ENCODE data around the gene RALGPS1. TPM values are rescaled to one million over a fixed set of nuclear protein-coding genes. Genes with fewer than 3 reads are reported as not detected.

RALGPS1 gene
- total RNA-seq, 2 donors from 2014 or later = 15.3 to 79.4 TPM

DNA sequence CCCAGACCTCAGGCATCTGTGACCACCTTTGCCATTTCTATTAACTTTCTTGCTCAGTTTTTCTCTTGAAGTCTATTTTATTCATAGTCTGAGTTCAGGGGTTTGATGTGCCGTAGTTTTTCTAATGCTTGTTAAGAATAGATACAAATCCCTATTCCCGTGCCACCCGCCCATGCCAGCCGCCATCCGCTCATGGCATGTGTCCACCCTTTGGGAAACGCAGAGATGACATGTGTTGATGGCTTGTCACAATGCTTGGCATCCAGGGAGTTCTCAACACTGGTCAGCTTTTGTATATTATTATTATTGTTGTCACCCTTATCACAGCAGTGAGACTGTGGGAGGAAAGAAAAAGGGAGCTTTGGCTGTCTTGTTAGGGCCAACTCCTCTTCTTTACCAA is 225.2 kb downstream of the RALGPS1 start:
- DNase-seq = no peak

DNA sequence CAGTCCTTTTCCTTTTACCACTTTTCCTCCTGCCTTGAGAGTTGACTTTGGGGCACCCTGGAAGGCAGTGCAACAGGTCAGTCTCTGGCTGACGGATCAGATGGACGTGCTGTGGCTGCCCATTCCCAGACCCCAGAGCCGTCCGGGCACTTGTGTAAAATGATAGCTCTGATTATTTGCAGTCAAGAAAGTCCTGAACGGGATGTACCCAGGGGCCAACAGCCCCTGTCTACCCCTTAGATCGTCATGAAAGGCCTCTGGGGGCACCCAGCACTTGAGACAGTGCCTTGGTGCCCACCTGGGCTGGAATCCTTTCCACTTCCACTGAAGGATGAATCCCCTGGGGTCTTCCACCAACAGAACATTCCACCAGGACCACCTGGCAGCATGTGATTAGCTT is 225.6 kb downstream of the RALGPS1 start:
- no peaks in the 10 kb centered on the region for H3K4me1 ChIP-seq
- no peaks in the 10 kb centered on the region for H3K9me3 ChIP-seq
- WGBS, 2 donors = 88 to 100% methylated on average over 5 to 6 of the region's 6 CpGs
- no peak overlapping the region for H3K27ac ChIP-seq
- DNase-seq (no peak), ATAC-seq (no peak)
- intact Hi-C loops (cut with DNase I) = no loop called here
- H3K27me3 ChIP-seq = no peaks in the 10 kb centered on the region
- no peak for TF ChIP-seq POLR2A (IDR thresholded peaks at IDR 0.05)
- H3K36me3 ChIP-seq (replicated peaks in 1 of 2; ENCODE audit: insufficient read depth in 1 of 2, low read depth in 2 of 2) = no peaks in the 10 kb centered on the region
- no peak overlapping the region for H3K4me3 ChIP-seq

More for the DNA sequence above, 225.2 kb downstream of the RALGPS1 start:
- Histone ChIP-seq H3K4me1 (no peaks in the 10 kb centered on the region), H3K36me3 (replicated peaks in 1 of 2; ENCODE audit: insufficient read depth in 1 of 2, low read depth in 2 of 2) (no peaks in the 10 kb centered on the region), H3K9me3 (no peaks in the 10 kb centered on the region), H3K4me3 (no peak overlapping the region), H3K27ac (no peak overlapping the region), H3K27me3 (no peaks in the 10 kb centered on the region)
- intact Hi-C loops (cut with DNase I) = no loop called here
- TF ChIP-seq POLR2A (IDR thresholded peaks at IDR 0.05) = no peak
- TF ChIP-seq, protein P1, sequence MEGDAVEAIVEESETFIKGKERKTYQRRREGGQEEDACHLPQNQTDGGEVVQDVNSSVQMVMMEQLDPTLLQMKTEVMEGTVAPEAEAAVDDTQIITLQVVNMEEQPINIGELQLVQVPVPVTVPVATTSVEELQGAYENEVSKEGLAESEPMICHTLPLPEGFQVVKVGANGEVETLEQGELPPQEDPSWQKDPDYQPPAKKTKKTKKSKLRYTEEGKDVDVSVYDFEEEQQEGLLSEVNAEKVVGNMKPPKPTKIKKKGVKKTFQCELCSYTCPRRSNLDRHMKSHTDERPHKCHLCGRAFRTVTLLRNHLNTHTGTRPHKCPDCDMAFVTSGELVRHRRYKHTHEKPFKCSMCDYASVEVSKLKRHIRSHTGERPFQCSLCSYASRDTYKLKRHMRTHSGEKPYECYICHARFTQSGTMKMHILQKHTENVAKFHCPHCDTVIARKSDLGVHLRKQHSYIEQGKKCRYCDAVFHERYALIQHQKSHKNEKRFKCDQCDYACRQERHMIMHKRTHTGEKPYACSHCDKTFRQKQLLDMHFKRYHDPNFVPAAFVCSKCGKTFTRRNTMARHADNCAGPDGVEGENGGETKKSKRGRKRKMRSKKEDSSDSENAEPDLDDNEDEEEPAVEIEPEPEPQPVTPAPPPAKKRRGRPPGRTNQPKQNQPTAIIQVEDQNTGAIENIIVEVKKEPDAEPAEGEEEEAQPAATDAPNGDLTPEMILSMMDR (IDR thresholded peaks at IDR 0.05) = no peak
- no peak for ATAC-seq
- WGBS, 2 donors = 79 to 96% methylated on average over 6 of the region's 6 CpGs

DNA sequence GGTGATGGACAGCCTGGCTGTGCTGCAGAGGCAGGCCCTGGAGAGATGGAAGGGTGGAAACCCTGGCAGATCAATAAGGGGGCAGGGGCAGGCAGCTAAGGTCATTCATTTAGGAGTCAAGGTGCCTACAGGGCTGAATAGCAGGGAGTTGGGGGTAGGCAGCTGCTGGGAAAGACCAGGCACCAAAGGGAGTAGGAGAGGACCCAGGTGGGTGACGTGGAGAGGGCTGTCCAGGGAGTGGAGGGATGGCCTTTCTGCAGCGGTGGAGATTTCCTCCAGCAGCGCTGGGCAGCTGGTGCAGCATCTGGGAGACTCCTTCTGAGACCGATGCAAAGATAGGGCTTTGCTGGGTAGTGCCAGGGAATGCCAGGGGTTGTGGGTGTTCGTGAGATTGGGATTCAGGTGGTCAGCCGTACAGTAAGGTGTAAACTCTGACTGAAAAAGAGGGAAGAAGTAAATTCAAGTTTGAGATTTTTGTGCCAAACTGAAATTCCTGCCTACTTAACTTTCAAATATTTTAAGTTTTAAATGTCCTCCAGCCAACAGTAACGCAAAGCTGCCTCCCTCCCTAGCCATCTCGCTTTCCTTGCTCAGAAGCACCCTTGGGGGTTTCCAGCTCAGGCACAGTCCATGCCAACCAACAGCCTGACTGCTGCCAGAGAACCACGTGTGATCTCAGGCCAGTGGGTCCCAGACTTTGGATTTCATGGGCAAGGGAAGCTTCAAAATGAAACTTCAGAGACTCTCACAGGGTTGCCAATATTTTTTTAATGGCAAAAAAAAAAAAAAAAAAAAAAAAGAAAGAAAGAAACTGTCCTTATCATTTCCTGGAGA is 226.5 kb downstream of the RALGPS1 start:
- intact Hi-C loops (cut with DNase I) = no loop called here

DNA sequence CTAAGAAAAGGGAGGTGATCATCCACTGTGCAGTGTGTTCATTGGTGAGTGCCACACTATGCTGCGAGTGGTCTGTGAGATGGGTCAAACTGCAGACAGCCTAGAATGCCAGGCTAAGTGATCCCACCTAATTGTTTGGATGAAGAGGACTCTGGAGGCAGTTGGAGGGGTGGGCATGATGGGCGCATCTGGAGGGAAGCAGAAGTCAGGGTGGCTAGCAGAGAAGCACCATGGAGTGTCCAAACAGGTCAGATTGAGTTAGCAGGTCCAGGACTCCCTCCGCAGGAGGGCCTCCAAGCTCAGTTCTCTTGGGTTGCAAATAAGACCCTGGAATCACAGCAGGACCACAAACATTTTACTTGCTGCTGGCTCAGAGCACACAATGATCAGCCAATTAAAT is 227.7 kb downstream of the RALGPS1 start:
- intact Hi-C loops (cut with DNase I) = no loop called here

More for the DNA sequence above, 226.5 kb downstream of the RALGPS1 start:
- ATAC-seq (no peak), DNase-seq (no peak)
- no peak overlapping the region for H3K27ac ChIP-seq
- 76 to 77% methylated on average over 9 of the region's 9 CpGs for WGBS, 2 donors
- no peaks in the 10 kb centered on the region for H3K9me3 ChIP-seq
- no peak for TF ChIP-seq POLR2A (IDR thresholded peaks at IDR 0.05)
- TF ChIP-seq, protein P1 (IDR thresholded peaks at IDR 0.05) = no peak
- H3K4me1 ChIP-seq = no peaks in the 10 kb centered on the region
- H3K36me3 ChIP-seq (replicated peaks in 1 of 2; ENCODE audit: insufficient read depth in 1 of 2, low read depth in 2 of 2) = no peaks in the 10 kb centered on the region
- H3K27me3 ChIP-seq = no peaks in the 10 kb centered on the region
- no peak overlapping the region for H3K4me3 ChIP-seq

DNA sequence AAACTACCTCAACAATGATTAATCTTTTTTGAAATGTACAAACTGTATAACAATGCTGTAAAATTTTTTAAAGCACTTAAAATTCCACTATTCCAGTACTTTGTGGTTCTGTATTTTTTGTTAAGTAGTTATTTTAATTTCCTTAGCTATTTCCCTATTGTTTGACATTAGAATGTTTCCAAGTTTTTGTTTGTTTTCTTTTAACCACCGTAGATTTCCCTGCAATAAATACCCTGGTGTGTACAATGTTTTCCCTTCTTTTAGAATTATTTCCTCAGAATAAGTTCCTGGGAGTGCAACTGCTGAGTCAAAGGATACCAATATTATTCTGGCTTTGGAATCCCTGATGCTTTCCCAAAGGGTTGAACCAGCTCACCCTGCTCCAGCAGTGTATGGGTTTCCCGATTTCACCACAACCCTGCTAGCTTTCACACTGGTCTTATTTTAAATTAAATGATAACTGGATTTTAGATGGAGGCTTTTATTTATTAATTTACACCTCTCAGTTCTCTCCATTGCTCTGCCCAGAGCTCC is 228.4 kb downstream of the RALGPS1 start:
- Histone ChIP-seq H3K9me3 (no peaks in the 10 kb centered on the region), H3K27me3 (no peaks in the 10 kb centered on the region), H3K4me1 (no peaks in the 10 kb centered on the region), H3K27ac (no peak overlapping the region), H3K36me3 (replicated peaks in 1 of 2; ENCODE audit: insufficient read depth in 1 of 2, low read depth in 2 of 2) (no peaks in the 10 kb centered on the region), H3K4me3 (no peak overlapping the region)
- no peak for ATAC-seq
- 56 to 57% methylated on average over 2 of the region's 2 CpGs for WGBS, 2 donors
- TF ChIP-seq, protein P1 (IDR thresholded peaks at IDR 0.05) = no peak
- no peak for TF ChIP-seq POLR2A (IDR thresholded peaks at IDR 0.05)
- DNase-seq = no peak
- intact Hi-C loops (cut with DNase I) = no loop called here

More for the DNA sequence above, 227.7 kb downstream of the RALGPS1 start:
- ATAC-seq (no peak), DNase-seq (no peak)
- H3K27me3 ChIP-seq = no peaks in the 10 kb centered on the region
- WGBS, 2 donors = 97 to 98% methylated on average over 3 of the region's 3 CpGs
- no peaks in the 10 kb centered on the region for H3K4me1 ChIP-seq
- no peaks in the 10 kb centered on the region for H3K9me3 ChIP-seq
- no peak overlapping the region for H3K27ac ChIP-seq
- no peaks in the 10 kb centered on the region for H3K36me3 ChIP-seq (replicated peaks in 1 of 2; ENCODE audit: insufficient read depth in 1 of 2, low read depth in 2 of 2)
- H3K4me3 ChIP-seq = no peak overlapping the region
- TF ChIP-seq, protein P1 (IDR thresholded peaks at IDR 0.05) = no peak
- no peak for TF ChIP-seq POLR2A (IDR thresholded peaks at IDR 0.05)
